GM12878 (cell line): Measurements from ENCODE around the gene RND2. TPM values are rescaled to one million over a fixed set of nuclear protein-coding genes. Genes with fewer than 3 reads are reported as not detected.

Experiments
- polyA plus RNA-seq, 11 experiments: library from polyadenylated mRNA; depleted of rRNA in 4 of 11; unstranded in 6 of 11; stranded (reverse) in 5 of 11; fragments of >200 nt; fragmentation: Nextera tagmentation in 4 of 11; fragmentation: Illumina TruSeq in 1 of 11; extraction: Ambion mirVana in 4 of 11; extraction: Trizol in 1 of 11; gene quantifications; 1 replicate in 1 of 11; 2 replicates in 10 of 11; pipeline versions ENCODE4 v1.2.1 to v1.2.3, GENCODE V29; 2011 to 2016; ENCODE audit warnings: inconsistent platforms in 2 of 11, missing spikeins in 2 of 11, low read depth in 1 of 11
- total RNA-seq, 4 experiments: library from RNA; depleted of rRNA in 3 of 4; stranded (reverse); fragments of >200 nt in 3 of 4; fragmentation: Illumina TruSeq in 1 of 4; extraction: Trizol in 1 of 4; gene quantifications; 2 replicates each; pipeline versions ENCODE4 v1.2.1 to v1.2.3, GENCODE V29; 2013 to 2021

RND2 gene
- total and polyA plus RNA-seq, 10 of the 15 experiments (the other 5 are each of a cell fraction or from before 2014, with no cell fraction given) = 0.01 to 0.05 (median 0.03) TPM; not detected in 6

Other genes starting within 250 kb of the RND2 start
Only the 7 nearest of the 19 such genes appear.
- 37.5 and 39.0 TPM in 2 replicates for gene AARSD1, start 60.8 kb upstream of the RND2 start, total RNA-seq (2014; rRNA removed)
- gene AARSD1, start 60.8 kb upstream of the RND2 start, total RNA-seq (2014; rRNA removed; fragmentation: Illumina TruSeq; extraction: Trizol) = 41.7 and 42.3 TPM in 2 replicates
- gene AARSD1, start 60.8 kb upstream of the RND2 start, total RNA-seq (2021) = 38.6 and 41.7 TPM in 2 replicates
- gene AARSD1, start 60.8 kb upstream of the RND2 start, polyA plus RNA-seq (2011; rRNA removed) = 54.5 and 59.6 TPM in 2 replicates
- 42.2 and 52.1 TPM in 2 replicates for gene AARSD1, start 60.8 kb upstream of the RND2 start, polyA plus RNA-seq (2014; fragmentation: Illumina TruSeq; extraction: Trizol)
- 10 to 100 TPM; 32.2 to 53.6 TPM for gene AARSD1, start 60.8 kb upstream of the RND2 start, polyA plus RNA-seq (2014; fragmentation: Nextera tagmentation; extraction: Ambion mirVana)
- gene AARSD1, start 60.8 kb upstream of the RND2 start, polyA plus RNA-seq (2014; rRNA removed) = 54.6 and 58.6 TPM in 2 replicates
- 10 to 100 TPM; 84.1 to 86.2 TPM for gene AARSD1, start 60.8 kb upstream of the RND2 start, polyA plus RNA-seq (2016; fragmentation: Nextera tagmentation; extraction: Ambion mirVana)
- 0.11 and 0.38 TPM in 2 replicates for gene PTGES3L, start 45.2 kb upstream of the RND2 start, total RNA-seq (2014; rRNA removed)
- gene PTGES3L, start 45.2 kb upstream of the RND2 start, total RNA-seq (2014; rRNA removed; fragmentation: Illumina TruSeq; extraction: Trizol) = 0.40 and 0.46 TPM in 2 replicates
- 0.51 and 0.62 TPM in 2 replicates for gene PTGES3L, start 45.2 kb upstream of the RND2 start, total RNA-seq (2021)
- gene PTGES3L, start 45.2 kb upstream of the RND2 start, polyA plus RNA-seq (2011; rRNA removed) = 1.6 and 1.8 TPM in 2 replicates
- gene PTGES3L, start 45.2 kb upstream of the RND2 start, polyA plus RNA-seq (2014; fragmentation: Illumina TruSeq; extraction: Trizol) = 0.68 and 0.73 TPM in 2 replicates
- gene PTGES3L, start 45.2 kb upstream of the RND2 start, polyA plus RNA-seq (2014; fragmentation: Nextera tagmentation; extraction: Ambion mirVana) = 1 to 10 TPM in 1 of 2 experiments, under 1 TPM in 1; 0.58 to 1.3 TPM
- gene PTGES3L, start 45.2 kb upstream of the RND2 start, polyA plus RNA-seq (2014; rRNA removed) = 0.94 and 1.3 TPM in 2 replicates
- 1 to 10 TPM; 1.9 to 2.3 TPM for gene PTGES3L, start 45.2 kb upstream of the RND2 start, polyA plus RNA-seq (2016; fragmentation: Nextera tagmentation; extraction: Ambion mirVana)
- 8.1 and 8.3 TPM in 2 replicates for gene RUNDC1, start 44.7 kb upstream of the RND2 start, total RNA-seq (2014; rRNA removed)
- gene RUNDC1, start 44.7 kb upstream of the RND2 start, total RNA-seq (2014; rRNA removed; fragmentation: Illumina TruSeq; extraction: Trizol) = 5.7 and 5.9 TPM in 2 replicates
- gene RUNDC1, start 44.7 kb upstream of the RND2 start, total RNA-seq (2021) = 9.0 and 9.5 TPM in 2 replicates
- gene RUNDC1, start 44.7 kb upstream of the RND2 start, polyA plus RNA-seq (2011; rRNA removed) = 10.7 and 15.6 TPM in 2 replicates
- gene RUNDC1, start 44.7 kb upstream of the RND2 start, polyA plus RNA-seq (2014; fragmentation: Illumina TruSeq; extraction: Trizol) = 6.1 and 8.2 TPM in 2 replicates
- gene RUNDC1, start 44.7 kb upstream of the RND2 start, polyA plus RNA-seq (2014; fragmentation: Nextera tagmentation; extraction: Ambion mirVana) = 1 to 10 TPM; 2.9 to 3.0 TPM
- gene RUNDC1, start 44.7 kb upstream of the RND2 start, polyA plus RNA-seq (2014; rRNA removed) = 7.1 and 7.2 TPM in 2 replicates
- 1 to 10 TPM; 8.7 to 9.6 TPM for gene RUNDC1, start 44.7 kb upstream of the RND2 start, polyA plus RNA-seq (2016; fragmentation: Nextera tagmentation; extraction: Ambion mirVana)
- gene RPL27, start 26.8 kb upstream of the RND2 start, total RNA-seq (2014; rRNA removed) = 2,683 and 2,694 TPM in 2 replicates
- 3,457 and 3,568 TPM in 2 replicates for gene RPL27, start 26.8 kb upstream of the RND2 start, total RNA-seq (2014; rRNA removed; fragmentation: Illumina TruSeq; extraction: Trizol)
- gene RPL27, start 26.8 kb upstream of the RND2 start, total RNA-seq (2021) = 1,748 and 1,834 TPM in 2 replicates
- 5,833 and 6,934 TPM in 2 replicates for gene RPL27, start 26.8 kb upstream of the RND2 start, polyA plus RNA-seq (2011; rRNA removed)
- 5,212 and 5,530 TPM in 2 replicates for gene RPL27, start 26.8 kb upstream of the RND2 start, polyA plus RNA-seq (2014; fragmentation: Illumina TruSeq; extraction: Trizol)
- gene RPL27, start 26.8 kb upstream of the RND2 start, polyA plus RNA-seq (2014; fragmentation: Nextera tagmentation; extraction: Ambion mirVana) = 1,000 to 10,000 TPM; 4,376 to 4,686 TPM
- gene RPL27, start 26.8 kb upstream of the RND2 start, polyA plus RNA-seq (2014; rRNA removed) = 3,489 and 4,101 TPM in 2 replicates
- gene RPL27, start 26.8 kb upstream of the RND2 start, polyA plus RNA-seq (2016; fragmentation: Nextera tagmentation; extraction: Ambion mirVana) = 1,000 to 10,000 TPM; 2,215 to 2,394 TPM
- gene IFI35, start 18.4 kb upstream of the RND2 start, total RNA-seq (2014; rRNA removed) = 80.0 and 81.1 TPM in 2 replicates
- 30.7 and 35.5 TPM in 2 replicates for gene IFI35, start 18.4 kb upstream of the RND2 start, total RNA-seq (2014; rRNA removed; fragmentation: Illumina TruSeq; extraction: Trizol)
- gene IFI35, start 18.4 kb upstream of the RND2 start, total RNA-seq (2021) = 61.3 and 63.8 TPM in 2 replicates
- 50.9 and 66.8 TPM in 2 replicates for gene IFI35, start 18.4 kb upstream of the RND2 start, polyA plus RNA-seq (2011; rRNA removed)
- 25.6 and 57.7 TPM in 2 replicates for gene IFI35, start 18.4 kb upstream of the RND2 start, polyA plus RNA-seq (2014; fragmentation: Illumina TruSeq; extraction: Trizol)
- 10 to 100 TPM; 18.4 to 24.4 TPM for gene IFI35, start 18.4 kb upstream of the RND2 start, polyA plus RNA-seq (2014; fragmentation: Nextera tagmentation; extraction: Ambion mirVana)
- 69.8 and 81.6 TPM in 2 replicates for gene IFI35, start 18.4 kb upstream of the RND2 start, polyA plus RNA-seq (2014; rRNA removed)
- gene IFI35, start 18.4 kb upstream of the RND2 start, polyA plus RNA-seq (2016; fragmentation: Nextera tagmentation; extraction: Ambion mirVana) = 10 to 100 TPM; 82.9 to 92.2 TPM
- gene VAT1, start 2.8 kb upstream of the RND2 start, total RNA-seq (2014; rRNA removed) = 6.5 and 8.6 TPM in 2 replicates
- 4.8 and 5.0 TPM in 2 replicates for gene VAT1, start 2.8 kb upstream of the RND2 start, total RNA-seq (2014; rRNA removed; fragmentation: Illumina TruSeq; extraction: Trizol)
- gene VAT1, start 2.8 kb upstream of the RND2 start, total RNA-seq (2021) = 15.7 and 19.8 TPM in 2 replicates
- 7.6 and 17.4 TPM in 2 replicates for gene VAT1, start 2.8 kb upstream of the RND2 start, polyA plus RNA-seq (2011; rRNA removed)
- gene VAT1, start 2.8 kb upstream of the RND2 start, polyA plus RNA-seq (2014; fragmentation: Illumina TruSeq; extraction: Trizol) = 5.0 and 8.6 TPM in 2 replicates
- 1 to 10 TPM; 6.0 to 7.8 TPM for gene VAT1, start 2.8 kb upstream of the RND2 start, polyA plus RNA-seq (2014; fragmentation: Nextera tagmentation; extraction: Ambion mirVana)
- gene VAT1, start 2.8 kb upstream of the RND2 start, polyA plus RNA-seq (2014; rRNA removed) = 6.4 and 7.0 TPM in 2 replicates
- 1 to 10 TPM; 7.0 to 9.0 TPM for gene VAT1, start 2.8 kb upstream of the RND2 start, polyA plus RNA-seq (2016; fragmentation: Nextera tagmentation; extraction: Ambion mirVana)
- 51.8 and 54.4 TPM in 2 replicates for gene BRCA1, start 100.1 kb downstream of the RND2 start, total RNA-seq (2014; rRNA removed)
- 43.1 and 45.7 TPM in 2 replicates for gene BRCA1, start 100.1 kb downstream of the RND2 start, total RNA-seq (2014; rRNA removed; fragmentation: Illumina TruSeq; extraction: Trizol)
- gene BRCA1, start 100.1 kb downstream of the RND2 start, total RNA-seq (2021) = 38.7 and 39.5 TPM in 2 replicates
- 43.6 and 56.6 TPM in 2 replicates for gene BRCA1, start 100.1 kb downstream of the RND2 start, polyA plus RNA-seq (2011; rRNA removed)
- 44.8 and 45.1 TPM in 2 replicates for gene BRCA1, start 100.1 kb downstream of the RND2 start, polyA plus RNA-seq (2014; fragmentation: Illumina TruSeq; extraction: Trizol)
- gene BRCA1, start 100.1 kb downstream of the RND2 start, polyA plus RNA-seq (2014; fragmentation: Nextera tagmentation; extraction: Ambion mirVana) = 10 to 100 TPM; 16.8 to 17.4 TPM
- 32.1 and 40.2 TPM in 2 replicates for gene BRCA1, start 100.1 kb downstream of the RND2 start, polyA plus RNA-seq (2014; rRNA removed)
- 10 to 100 TPM; 54.9 to 71.2 TPM for gene BRCA1, start 100.1 kb downstream of the RND2 start, polyA plus RNA-seq (2016; fragmentation: Nextera tagmentation; extraction: Ambion mirVana)